ENCODE measurements around the gene SLC17A5.

DNA sequence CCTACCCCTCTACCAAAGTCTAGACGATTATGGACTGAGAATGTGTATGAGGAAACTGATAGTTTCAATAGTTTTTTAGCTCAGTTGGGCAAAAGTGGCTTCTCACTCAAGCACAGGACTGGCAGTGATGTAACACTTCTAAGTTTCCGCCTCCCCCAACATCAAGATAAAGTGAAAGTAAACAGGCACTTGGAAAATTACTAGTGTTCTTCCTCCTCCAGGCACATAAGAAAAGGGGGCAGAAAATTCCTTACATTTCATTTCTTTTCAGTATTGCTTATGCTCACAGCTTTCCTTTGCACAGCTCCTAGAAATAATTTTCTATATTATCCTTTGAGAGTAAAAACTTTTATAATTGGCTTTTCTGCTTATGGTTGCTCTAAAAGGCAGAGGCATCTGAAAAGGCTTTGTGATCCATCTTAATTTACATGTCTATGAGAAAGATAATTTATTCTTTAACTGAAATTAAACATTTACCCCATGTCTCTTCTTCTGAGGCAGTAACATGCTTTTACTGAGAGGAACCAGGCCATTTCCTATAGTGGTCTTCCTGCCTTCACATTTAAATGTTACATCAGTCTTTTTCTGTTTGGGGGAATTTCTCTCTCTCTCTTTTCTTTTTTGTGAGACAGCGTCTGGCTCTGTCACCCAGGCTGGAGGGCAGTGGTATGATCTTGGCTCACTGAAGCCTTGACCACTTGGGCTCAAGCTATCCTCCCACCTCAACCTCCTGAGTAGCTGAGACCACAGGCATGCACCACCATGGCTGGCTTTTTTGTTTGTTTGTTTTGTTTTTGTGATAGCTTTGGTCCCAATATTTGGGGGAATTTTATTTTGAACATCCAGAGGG, 68.0 kb downstream of the SLC17A5 start:
- TF ChIP-seq, protein P1, sequence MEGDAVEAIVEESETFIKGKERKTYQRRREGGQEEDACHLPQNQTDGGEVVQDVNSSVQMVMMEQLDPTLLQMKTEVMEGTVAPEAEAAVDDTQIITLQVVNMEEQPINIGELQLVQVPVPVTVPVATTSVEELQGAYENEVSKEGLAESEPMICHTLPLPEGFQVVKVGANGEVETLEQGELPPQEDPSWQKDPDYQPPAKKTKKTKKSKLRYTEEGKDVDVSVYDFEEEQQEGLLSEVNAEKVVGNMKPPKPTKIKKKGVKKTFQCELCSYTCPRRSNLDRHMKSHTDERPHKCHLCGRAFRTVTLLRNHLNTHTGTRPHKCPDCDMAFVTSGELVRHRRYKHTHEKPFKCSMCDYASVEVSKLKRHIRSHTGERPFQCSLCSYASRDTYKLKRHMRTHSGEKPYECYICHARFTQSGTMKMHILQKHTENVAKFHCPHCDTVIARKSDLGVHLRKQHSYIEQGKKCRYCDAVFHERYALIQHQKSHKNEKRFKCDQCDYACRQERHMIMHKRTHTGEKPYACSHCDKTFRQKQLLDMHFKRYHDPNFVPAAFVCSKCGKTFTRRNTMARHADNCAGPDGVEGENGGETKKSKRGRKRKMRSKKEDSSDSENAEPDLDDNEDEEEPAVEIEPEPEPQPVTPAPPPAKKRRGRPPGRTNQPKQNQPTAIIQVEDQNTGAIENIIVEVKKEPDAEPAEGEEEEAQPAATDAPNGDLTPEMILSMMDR (IDR thresholded peaks at IDR 0.05; ENCODE audit: low read length) = no peak
- no peak for TF ChIP-seq EZH2 (IDR thresholded peaks at IDR 0.05; ENCODE audit: borderline replicate concordance, low read length)

Measured in OCI-LY1 (cell line).